PC-9 (cell line): ENCODE measurements around the gene ELFN1. TPM values are rescaled to one million over a fixed set of nuclear protein-coding genes. Genes with fewer than 3 reads are reported as not detected.

Experiments used
- BruUV-seq: library from RNA; stranded (reverse); fragments of 400-500 nt; replicated peaks from 2 replicates; lab custom pipeline; 2021; lab: Mats Ljungman, UMichigan
- CTCF ChIA-PET: fragments of 300-600 bp; sonication (Branson Sonifier 250); formaldehyde crosslinking; loops from one replicate; lab custom pipeline; 2022; ENCODE audit warnings: antibody characterized with exemption; lab: Charles Lee
- POLR2A ChIA-PET: fragments of 300-600 bp; sonication (Branson Sonifier 250); formaldehyde crosslinking; loops from one replicate; lab custom pipeline; 2022; ENCODE audit warnings: antibody characterized with exemption; ENCODE audit not compliant: unreplicated experiment; lab: Charles Lee
- DNase-seq, 2 experiments: peaks; one replicate each; pipeline versions ENCODE4 v3.0.0 to v3.0.0-alpha.2; 2015 to 2022; ENCODE audit warnings: mixed read lengths in 1 of 2
- H2AFZ ChIP-seq: fragments of 200-600 bp; sonication (generic); 2 replicates; pipeline ENCODE4 v1.8.1; 2017; ENCODE audit warnings: antibody characterized with exemption
- H3F3A ChIP-seq: fragments of 200-600 bp; sonication (generic); 2 replicates; pipeline ENCODE4 v1.8.1; 2017; ENCODE audit warnings: antibody characterized with exemption, mild to moderate bottlenecking, low read depth; ENCODE audit not compliant: insufficient read depth
- H3K27ac ChIP-seq: fragments of 200-600 bp; sonication (generic); 2 replicates; pipeline ENCODE4 v1.6.1; 2016; ENCODE audit warnings: mixed run types
- H3K27me3 ChIP-seq: fragments of 200-600 bp; sonication (generic); 2 replicates; pipeline ENCODE4 v1.6.1; 2016; ENCODE audit warnings: low read depth, mixed run types; ENCODE audit not compliant: insufficient read depth
- H3K36me3 ChIP-seq: fragments of 200-600 bp; sonication (generic); 2 replicates; pipeline ENCODE4 v1.6.1; 2016; ENCODE audit warnings: low read depth, mixed run types
- H3K4me1 ChIP-seq: fragments of 200-600 bp; sonication (generic); replicated peaks from 2 replicates; pipeline ENCODE4 v1.6.1; 2016; ENCODE audit warnings: mixed run types; ENCODE audit not compliant: insufficient read depth
- H3K4me2 ChIP-seq: fragments of 200-600 bp; sonication (generic); 2 replicates; pipeline ENCODE4 v1.6.1; 2017; ENCODE audit warnings: mixed run types
- H3K4me3 ChIP-seq: fragments of 200-600 bp; sonication (generic); 2 replicates; pipeline ENCODE4 v1.6.1; 2016; ENCODE audit warnings: mixed run types
- H3K79me2 ChIP-seq: fragments of 200-600 bp; sonication (generic); 2 replicates; pipeline ENCODE4 v1.6.1; 2017; ENCODE audit warnings: low read depth, mixed run types
- H3K9me2 ChIP-seq: fragments of 200-600 bp; sonication (generic); 2 replicates; pipeline ENCODE4 v1.8.1; 2017; ENCODE audit warnings: mild to moderate bottlenecking; ENCODE audit not compliant: insufficient read depth
- H3K9me3 ChIP-seq: fragments of 200-600 bp; sonication (generic); 2 replicates; pipeline ENCODE4 v1.8.1; 2016; ENCODE audit warnings: low read depth; ENCODE audit not compliant: insufficient read depth
- H4K20me1 ChIP-seq: fragments of 200-600 bp; sonication (generic); 2 replicates; pipeline ENCODE4 v1.8.1; 2017; ENCODE audit not compliant: insufficient read depth
- CTCF ChIP-seq: fragments of 200-600 bp; sonication (generic); conservative IDR thresholded peaks from 2 replicates; pipeline ENCODE4 v1.6.1; 2017; ENCODE audit warnings: mixed run types, antibody characterized with exemption, mild to moderate bottlenecking, moderate library complexity
- EZH2 ChIP-seq: fragments of 200-600 bp; sonication (generic); IDR thresholded peaks from 2 replicates; pipeline ENCODE4 v1.8.0; 2017; ENCODE audit warnings: antibody characterized with exemption, low read depth
- intact Hi-C: fragments of 100-400 bp; cut with micrococcal nuclease; formaldehyde crosslinking; loops from one replicate; pipeline ENCODE4 v1.10.0; 2022; ENCODE audit not compliant: unreplicated experiment
- total RNA-seq: library from RNA; stranded (reverse); gene quantifications from 2 replicates; pipeline ENCODE4 v1.2.3, GENCODE V29; 2021

ELFN1 gene
- total RNA-seq, 1 experiment from 2014 or later: 0.09 TPM

GRCh38 chr7:1709900-1710299 is 39.8 kb downstream of the ELFN1 start:
- Histone ChIP-seq H3F3A (no peaks in the 10 kb centered on the region), H4K20me1 (no peaks in the 10 kb centered on the region), H3K4me2 (no peak overlapping the region), H3K36me3 (no peaks in the 10 kb centered on the region), H2AFZ (no peak overlapping the region), H3K9me2 (no peaks in the 10 kb centered on the region), H3K79me2 (no peaks in the 10 kb centered on the region), H3K27me3 (peaks cover 70% of the 10 kb centered on the region), H3K9me3 (peaks cover 11% of the 10 kb centered on the region), H3K4me1 (no peaks in the 10 kb centered on the region), H3K4me3 (no peak overlapping the region), H3K27ac (no peak overlapping the region)
- intact Hi-C loops: no loop called here
- CTCF ChIA-PET: no interaction called here
- BruUV-seq: no TSS peak
- no peak for DNase-seq
- POLR2A ChIA-PET: no interaction called here
- TF ChIP-seq CTCF: peak; percentile 81
- no peak for TF ChIP-seq EZH2

- no peaks in the 10 kb centered on the region for H3K36me3 ChIP-seq
- H4K20me1 ChIP-seq: no peaks in the 10 kb centered on the region
- no peak overlapping the region for H2AFZ ChIP-seq
- H3K27ac ChIP-seq: no peak overlapping the region
- no peaks in the 10 kb centered on the region for H3K4me1 ChIP-seq
- H3K9me3 ChIP-seq: peaks cover 11% of the 10 kb centered on the region
- ChIA-PET POLR2A (no interaction called here), CTCF (no interaction called here)
- TF ChIP-seq CTCF (no peak), EZH2 (no peak)
- no peak overlapping the region for H3K4me2 ChIP-seq
- no peak for DNase-seq
- intact Hi-C loops: no loop called here
- BruUV-seq: no TSS peak
- H3K79me2 ChIP-seq: no peaks in the 10 kb centered on the region
- no peaks in the 10 kb centered on the region for H3K9me2 ChIP-seq
- H3K4me3 ChIP-seq: no peak overlapping the region
- H3K27me3 ChIP-seq: peaks cover 60% of the 10 kb centered on the region
- H3F3A ChIP-seq: no peaks in the 10 kb centered on the region
Observed at GRCh38 chr7:1710936-1711335, 40.9 kb downstream of the ELFN1 start.

GRCh38 chr7:1712907-1713501 is 42.9 kb downstream of the ELFN1 start:
- POLR2A ChIA-PET: no interaction called here
- H3K27me3 ChIP-seq: peaks cover 52% of the 10 kb centered on the region
- peaks cover 11% of the 10 kb centered on the region for H3K9me3 ChIP-seq
- H3K36me3 ChIP-seq: no peaks in the 10 kb centered on the region
- no peaks in the 10 kb centered on the region for H3K9me2 ChIP-seq
- TF ChIP-seq CTCF (no peak), EZH2 (no peak)
- DNase-seq: no peak
- no peaks in the 10 kb centered on the region for H3K79me2 ChIP-seq
- no peak overlapping the region for H3K4me3 ChIP-seq
- H3K27ac ChIP-seq: no peak overlapping the region
- BruUV-seq: no TSS peak
- H3F3A ChIP-seq: no peaks in the 10 kb centered on the region; the same call in 1 of the 2 replicates
- intact Hi-C loops: no loop called here
- H2AFZ ChIP-seq: no peak overlapping the region
- no peak overlapping the region for H3K4me2 ChIP-seq
- CTCF ChIA-PET: no interaction called here
- peaks cover 14% of the 10 kb centered on the region for H3K4me1 ChIP-seq
- H4K20me1 ChIP-seq: no peaks in the 10 kb centered on the region
